Activated naive CD4-positive, alpha-beta T cell treated with anti-CD3 and anti-CD28 coated beads, Interleukin-2, amount 50 U/mL, for 24 hours (primary cell): Measurements from ENCODE around the gene TNN.

Source experiments
- H3K27ac Mint-ChIP-seq: one replicate; pipeline ENCODE4 v1.8.0; 2021; ENCODE audit warnings: mild to moderate bottlenecking, mixed read lengths
- H3K27me3 Mint-ChIP-seq: one replicate; pipeline ENCODE4 v1.8.0; 2021; ENCODE audit warnings: mixed read lengths
- H3K36me3 Mint-ChIP-seq: one replicate; pipeline ENCODE4 v1.8.0; 2021; ENCODE audit warnings: mixed read lengths
- H3K4me1 Mint-ChIP-seq: one replicate; pipeline ENCODE4 v1.8.0; 2021; ENCODE audit warnings: mixed read lengths
- H3K4me3 Mint-ChIP-seq: one replicate; pipeline ENCODE4 v1.8.0; 2021; ENCODE audit warnings: mild to moderate bottlenecking, mixed read lengths
- H3K9me3 Mint-ChIP-seq: one replicate; pipeline ENCODE4 v1.8.0; 2021; ENCODE audit warnings: mixed read lengths

Gene TNN

GRCh38 chr1:175118375-175119367 lies 51.0 kb downstream of the TNN start:
- peaks cover 3% of the 10 kb centered on the region for H3K9me3 Mint-ChIP-seq
- H3K27ac Mint-ChIP-seq: no peak overlapping the region
- no peaks in the 10 kb centered on the region for H3K27me3 Mint-ChIP-seq
- no peaks in the 10 kb centered on the region for H3K4me1 Mint-ChIP-seq
- H3K4me3 Mint-ChIP-seq: no peak overlapping the region
- peaks cover 1% of the 10 kb centered on the region for H3K36me3 Mint-ChIP-seq

GRCh38 chr1:175120511-175120910 lies 52.9 kb downstream of the TNN start:
- H3K9me3 Mint-ChIP-seq: no peaks in the 10 kb centered on the region
- no peaks in the 10 kb centered on the region for H3K27me3 Mint-ChIP-seq
- H3K27ac Mint-ChIP-seq: no peak overlapping the region
- no peaks in the 10 kb centered on the region for H3K36me3 Mint-ChIP-seq
- H3K4me3 Mint-ChIP-seq: no peak overlapping the region
- no peaks in the 10 kb centered on the region for H3K4me1 Mint-ChIP-seq

- Mint-ChIP-seq H3K4me1 (no peaks in the 10 kb centered on the region), H3K27ac (no peak overlapping the region), H3K27me3 (no peaks in the 10 kb centered on the region), H3K36me3 (no peaks in the 10 kb centered on the region), H3K9me3 (no peaks in the 10 kb centered on the region), H3K4me3 (no peak overlapping the region)
Observed at GRCh38 chr1:175124861-175125260, 57.2 kb downstream of the TNN start.

- Mint-ChIP-seq H3K27ac (no peak overlapping the region), H3K9me3 (no peaks in the 10 kb centered on the region), H3K27me3 (no peaks in the 10 kb centered on the region)
Observed at GRCh38 chr1:175126347-175126746, 58.7 kb downstream of the TNN start.

GRCh38 chr1:175127565-175127964 lies 59.9 kb downstream of the TNN start:
- H3K36me3 Mint-ChIP-seq: no peaks in the 10 kb centered on the region
- H3K4me1 Mint-ChIP-seq: no peaks in the 10 kb centered on the region
- no peak overlapping the region for H3K4me3 Mint-ChIP-seq
- H3K27me3 Mint-ChIP-seq: no peaks in the 10 kb centered on the region
- H3K9me3 Mint-ChIP-seq: no peaks in the 10 kb centered on the region
- no peak overlapping the region for H3K27ac Mint-ChIP-seq

More at GRCh38 chr1:175126347-175126746, 58.7 kb downstream of the TNN start:
- Mint-ChIP-seq H3K4me3 (no peak overlapping the region), H3K36me3 (no peaks in the 10 kb centered on the region), H3K4me1 (no peaks in the 10 kb centered on the region)

- H3K27me3 Mint-ChIP-seq: no peaks in the 10 kb centered on the region
- no peaks in the 10 kb centered on the region for H3K4me1 Mint-ChIP-seq
- no peaks in the 10 kb centered on the region for H3K36me3 Mint-ChIP-seq
- H3K27ac Mint-ChIP-seq: no peak overlapping the region
- H3K4me3 Mint-ChIP-seq: no peak overlapping the region
- no peaks in the 10 kb centered on the region for H3K9me3 Mint-ChIP-seq
Observed at GRCh38 chr1:175128523-175128922, 60.9 kb downstream of the TNN start.

- Mint-ChIP-seq H3K9me3 (no peaks in the 10 kb centered on the region), H3K4me1 (no peaks in the 10 kb centered on the region), H3K36me3 (no peaks in the 10 kb centered on the region), H3K27ac (no peak overlapping the region), H3K27me3 (no peaks in the 10 kb centered on the region), H3K4me3 (no peak overlapping the region)
Observed at GRCh38 chr1:175129182-175129581, 61.5 kb downstream of the TNN start.

GRCh38 chr1:175129644-175129996 lies 62.0 kb downstream of the TNN start:
- H3K36me3 Mint-ChIP-seq: no peaks in the 10 kb centered on the region
- no peak overlapping the region for H3K4me3 Mint-ChIP-seq
- no peaks in the 10 kb centered on the region for H3K4me1 Mint-ChIP-seq
- H3K27ac Mint-ChIP-seq: no peak overlapping the region
- no peaks in the 10 kb centered on the region for H3K9me3 Mint-ChIP-seq
- H3K27me3 Mint-ChIP-seq: peaks cover 2% of the 10 kb centered on the region

- Mint-ChIP-seq H3K4me3 (no peak overlapping the region), H3K4me1 (no peaks in the 10 kb centered on the region), H3K27me3 (peaks cover 3% of the 10 kb centered on the region), H3K9me3 (no peaks in the 10 kb centered on the region), H3K36me3 (no peaks in the 10 kb centered on the region), H3K27ac (no peak overlapping the region)
Observed at GRCh38 chr1:175129997-175130648, 62.5 kb downstream of the TNN start.

GRCh38 chr1:175130649-175131045 lies 63.0 kb downstream of the TNN start:
- H3K27me3 Mint-ChIP-seq: peaks cover 3% of the 10 kb centered on the region
- H3K4me1 Mint-ChIP-seq: no peaks in the 10 kb centered on the region
- H3K9me3 Mint-ChIP-seq: no peaks in the 10 kb centered on the region
- no peak overlapping the region for H3K27ac Mint-ChIP-seq
- no peak overlapping the region for H3K4me3 Mint-ChIP-seq
- H3K36me3 Mint-ChIP-seq: no peaks in the 10 kb centered on the region

- H3K4me1 Mint-ChIP-seq: no peaks in the 10 kb centered on the region
- no peaks in the 10 kb centered on the region for H3K36me3 Mint-ChIP-seq
- H3K9me3 Mint-ChIP-seq: no peaks in the 10 kb centered on the region
- peaks cover 3% of the 10 kb centered on the region for H3K27me3 Mint-ChIP-seq
- H3K27ac Mint-ChIP-seq: no peak overlapping the region
- no peak overlapping the region for H3K4me3 Mint-ChIP-seq
Observed at GRCh38 chr1:175131095-175131494, 63.5 kb downstream of the TNN start.

- Mint-ChIP-seq H3K27ac (no peak overlapping the region), H3K4me1 (no peaks in the 10 kb centered on the region), H3K27me3 (peaks cover 5% of the 10 kb centered on the region), H3K4me3 (no peak overlapping the region), H3K9me3 (no peaks in the 10 kb centered on the region), H3K36me3 (no peaks in the 10 kb centered on the region)
Observed at GRCh38 chr1:175132436-175132835, 64.8 kb downstream of the TNN start.

- Mint-ChIP-seq H3K9me3 (no peaks in the 10 kb centered on the region), H3K27ac (no peak overlapping the region), H3K4me3 (no peak overlapping the region), H3K27me3 (peaks cover 8% of the 10 kb centered on the region), H3K36me3 (no peaks in the 10 kb centered on the region), H3K4me1 (no peaks in the 10 kb centered on the region)
Observed at GRCh38 chr1:175133673-175134435, 66.2 kb downstream of the TNN start.

- H3K9me3 Mint-ChIP-seq: no peaks in the 10 kb centered on the region
- H3K4me3 Mint-ChIP-seq: no peak overlapping the region
- H3K4me1 Mint-ChIP-seq: no peaks in the 10 kb centered on the region
- H3K27ac Mint-ChIP-seq: no peak overlapping the region
- peaks cover 8% of the 10 kb centered on the region for H3K27me3 Mint-ChIP-seq
- no peaks in the 10 kb centered on the region for H3K36me3 Mint-ChIP-seq
Observed at GRCh38 chr1:175134500-175134899, 66.9 kb downstream of the TNN start.

- no peak overlapping the region for H3K27ac Mint-ChIP-seq
- H3K4me3 Mint-ChIP-seq: no peak overlapping the region
- H3K9me3 Mint-ChIP-seq: no peaks in the 10 kb centered on the region
- H3K27me3 Mint-ChIP-seq: peaks cover 8% of the 10 kb centered on the region
- H3K4me1 Mint-ChIP-seq: no peaks in the 10 kb centered on the region
- H3K36me3 Mint-ChIP-seq: no peaks in the 10 kb centered on the region
Observed at GRCh38 chr1:175136246-175136645, 68.6 kb downstream of the TNN start.

- H3K4me1 Mint-ChIP-seq: peaks cover 6% of the 10 kb centered on the region
- no peak overlapping the region for H3K4me3 Mint-ChIP-seq
- no peaks in the 10 kb centered on the region for H3K9me3 Mint-ChIP-seq
- H3K27ac Mint-ChIP-seq: no peak overlapping the region
- no peaks in the 10 kb centered on the region for H3K36me3 Mint-ChIP-seq
- H3K27me3 Mint-ChIP-seq: peaks cover 8% of the 10 kb centered on the region
Observed at GRCh38 chr1:175137369-175137768, 69.7 kb downstream of the TNN start.
